ENCODE results near the gene BAIAP2L1.

DNA sequence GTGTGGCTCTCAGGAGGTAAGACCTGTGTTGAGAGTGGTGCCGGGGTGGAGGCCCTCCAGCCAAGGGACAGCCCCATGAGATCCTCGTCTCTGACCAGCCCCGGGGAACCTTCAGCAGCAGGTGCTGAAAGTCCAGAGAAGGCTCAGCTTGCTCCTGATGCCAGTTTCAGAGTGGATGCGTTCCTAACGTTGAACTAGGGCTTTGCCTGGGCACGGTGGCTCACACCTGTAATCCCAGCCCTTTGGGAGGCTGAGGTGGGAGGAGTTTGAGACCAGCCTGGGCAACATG is 45.7 kb downstream of the BAIAP2L1 start:
- TF ChIP-seq POLR2A (IDR thresholded peaks at IDR 0.05) = no peak
- no peak for TF ChIP-seq CTCF (IDR thresholded peaks at IDR 0.05)

All from right lobe of liver (tissue), 4 donors.